Hematopoietic multipotent progenitor cell treated with erythropoietin and hydrocortisone succinate and interleukin-3 and kit ligand, for 4 days (in vitro differentiated cells): ENCODE results near the gene ZBTB21.

Experiments used
- DNase-seq: peaks from one replicate; pipeline ENCODE4 v3.0.0-alpha.2; 2015

ZBTB21 gene

GRCh38 chr21:41948901-41949300 lies 61.3 kb downstream of the ZBTB21 start:
- DNase-seq: no peak

- DNase-seq: no peak
Observed at GRCh38 chr21:41948078-41948895, 61.9 kb downstream of the ZBTB21 start.

GRCh38 chr21:41945982-41946381 lies 64.2 kb downstream of the ZBTB21 start:
- no peak for DNase-seq

- DNase-seq: no peak
Observed at GRCh38 chr21:41943851-41944250, 66.3 kb downstream of the ZBTB21 start.

GRCh38 chr21:41942457-41942856 lies 67.7 kb downstream of the ZBTB21 start:
- DNase-seq: no peak

- no peak for DNase-seq
Observed at GRCh38 chr21:41941941-41942340, 68.2 kb downstream of the ZBTB21 start.

GRCh38 chr21:41940431-41940830 lies 69.7 kb downstream of the ZBTB21 start:
- DNase-seq: no peak

- DNase-seq: no peak
Observed at GRCh38 chr21:41939391-41939790, 70.8 kb downstream of the ZBTB21 start.
